ENCODE data around the gene SLC16A5.
A peak's percentile ranks its signal among the peaks of the same experiment; 100 is the strongest.
"Not testable (repeated sequence)": the region's sequence is repeated elsewhere in the genome, so short reads cannot be mapped to it uniquely, and the experiment has no call there.

SLC16A5 gene

GRCh38 chr17:75135946-75136345, 48.2 kb downstream of the SLC16A5 start:
- DNase-seq, result no peak

DNA sequence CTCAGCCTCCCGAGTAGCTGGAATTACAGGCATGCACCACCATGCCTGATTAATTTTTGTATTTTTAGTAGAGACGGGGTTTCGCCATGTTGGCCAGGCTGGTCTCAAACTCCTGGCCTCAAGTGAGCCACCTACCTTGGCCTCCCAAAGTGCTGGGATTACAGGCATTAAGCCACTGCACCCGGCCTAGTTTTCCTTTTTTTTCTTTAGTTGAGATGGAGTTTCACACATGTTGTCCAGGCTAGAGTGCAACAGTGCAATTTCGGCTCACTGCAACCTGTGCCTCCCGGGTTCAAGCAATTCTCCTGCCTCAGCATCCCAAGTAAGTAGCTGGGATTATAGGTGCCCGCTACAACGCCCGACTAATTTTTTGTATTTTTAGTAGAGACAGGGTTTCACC, 50.0 kb downstream of the SLC16A5 start:
- not testable (repeated sequence) for DNase-seq

GRCh38 chr17:75138519-75138918, 50.8 kb downstream of the SLC16A5 start:
- no peak for DNase-seq

DNA sequence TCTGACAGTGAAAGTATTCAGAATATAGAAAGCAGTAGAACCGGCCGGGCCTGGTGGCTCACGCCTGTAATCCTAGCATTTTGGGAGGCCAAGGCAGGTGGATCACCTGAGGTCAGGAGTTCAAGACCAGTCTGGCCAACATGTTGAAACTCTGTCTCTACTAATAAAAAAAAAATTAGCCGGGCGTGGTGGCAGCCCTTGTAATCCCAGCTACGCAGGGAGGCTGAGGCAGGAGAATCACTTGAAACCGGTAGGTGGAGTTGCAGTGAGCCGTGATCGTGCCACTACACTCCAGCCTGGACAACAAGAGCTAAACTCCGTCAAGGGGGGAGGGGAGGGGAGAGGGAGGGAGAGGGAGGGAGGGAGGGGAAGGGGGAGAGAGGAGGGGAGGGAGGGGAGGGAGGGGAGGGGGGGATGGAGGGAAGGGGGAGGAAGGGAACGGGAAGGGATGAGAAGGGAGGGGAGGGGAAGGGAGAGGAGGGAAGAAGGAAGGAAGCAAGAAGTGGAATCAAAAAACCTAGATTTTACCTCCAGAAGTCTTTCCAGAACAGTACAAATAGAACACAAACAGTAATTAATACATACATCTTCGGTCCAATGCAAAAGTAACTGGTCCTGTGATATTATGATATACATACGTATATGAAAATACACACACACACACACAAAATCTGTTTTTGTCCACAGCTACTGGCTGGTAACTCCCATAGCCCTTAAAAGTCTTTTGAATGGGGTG, 54.6 kb downstream of the SLC16A5 start:
- no peak for DNase-seq

DNA sequence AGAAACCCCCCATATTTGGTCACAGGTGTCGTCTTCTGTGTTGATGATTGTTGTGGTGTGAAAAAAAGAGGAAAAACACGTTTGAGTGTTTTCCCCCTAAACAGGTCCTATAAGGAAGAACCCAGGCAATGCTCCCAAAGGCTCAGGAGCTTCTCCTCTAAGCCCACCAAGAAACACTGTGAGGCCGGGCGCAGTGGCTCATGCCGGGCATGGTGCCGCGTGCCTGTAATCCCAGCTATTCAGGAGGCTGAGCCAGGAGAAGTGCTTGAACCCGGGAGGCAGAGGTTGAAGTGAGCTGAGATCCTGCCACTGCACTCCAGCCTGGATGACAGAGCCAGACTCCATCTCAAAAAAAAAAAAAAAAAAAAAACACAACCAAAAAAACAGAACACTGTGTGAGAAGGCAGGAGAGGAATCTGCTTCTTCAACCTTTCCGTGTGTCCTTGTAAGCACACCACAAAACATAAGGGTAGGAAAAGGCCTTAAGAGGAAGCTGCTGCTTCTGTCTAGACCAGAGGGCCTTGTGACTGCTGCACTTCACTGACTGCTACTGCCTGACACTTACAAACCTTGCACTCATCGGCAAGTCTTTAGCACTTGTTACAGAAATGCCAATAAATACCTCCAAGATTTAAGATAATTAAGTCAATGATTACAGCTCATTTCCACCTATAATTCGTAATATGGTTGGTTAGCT, 57.2 kb downstream of the SLC16A5 start:
- DNase-seq, result no peak

GRCh38 chr17:75146592-75146991, 58.8 kb downstream of the SLC16A5 start:
- no peak for DNase-seq

GRCh38 chr17:75147878-75148546, 60.3 kb downstream of the SLC16A5 start:
- no peak for DNase-seq

DNA sequence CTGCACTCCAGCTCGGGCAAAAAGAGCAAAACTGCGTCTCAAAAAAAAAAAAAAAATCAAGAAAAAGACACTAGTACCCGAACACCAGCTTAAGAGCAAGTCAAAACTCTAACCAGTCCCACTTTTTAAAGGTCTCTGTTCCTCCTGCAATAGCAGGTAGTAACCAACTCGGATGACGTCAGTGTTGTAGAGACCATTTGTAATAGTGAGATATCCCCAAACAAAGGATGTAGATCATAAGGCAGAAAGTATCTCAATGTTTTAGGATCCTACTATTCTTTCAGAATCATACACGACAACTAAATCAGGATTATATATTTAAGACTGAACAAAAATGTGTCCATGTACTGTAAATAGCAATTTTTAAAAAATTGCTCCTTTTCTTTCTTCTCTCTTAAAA, 64.2 kb downstream of the SLC16A5 start:
- no peak for DNase-seq

- no peak for DNase-seq
Observed at GRCh38 chr17:75152523-75152921, 64.8 kb downstream of the SLC16A5 start.

DNA sequence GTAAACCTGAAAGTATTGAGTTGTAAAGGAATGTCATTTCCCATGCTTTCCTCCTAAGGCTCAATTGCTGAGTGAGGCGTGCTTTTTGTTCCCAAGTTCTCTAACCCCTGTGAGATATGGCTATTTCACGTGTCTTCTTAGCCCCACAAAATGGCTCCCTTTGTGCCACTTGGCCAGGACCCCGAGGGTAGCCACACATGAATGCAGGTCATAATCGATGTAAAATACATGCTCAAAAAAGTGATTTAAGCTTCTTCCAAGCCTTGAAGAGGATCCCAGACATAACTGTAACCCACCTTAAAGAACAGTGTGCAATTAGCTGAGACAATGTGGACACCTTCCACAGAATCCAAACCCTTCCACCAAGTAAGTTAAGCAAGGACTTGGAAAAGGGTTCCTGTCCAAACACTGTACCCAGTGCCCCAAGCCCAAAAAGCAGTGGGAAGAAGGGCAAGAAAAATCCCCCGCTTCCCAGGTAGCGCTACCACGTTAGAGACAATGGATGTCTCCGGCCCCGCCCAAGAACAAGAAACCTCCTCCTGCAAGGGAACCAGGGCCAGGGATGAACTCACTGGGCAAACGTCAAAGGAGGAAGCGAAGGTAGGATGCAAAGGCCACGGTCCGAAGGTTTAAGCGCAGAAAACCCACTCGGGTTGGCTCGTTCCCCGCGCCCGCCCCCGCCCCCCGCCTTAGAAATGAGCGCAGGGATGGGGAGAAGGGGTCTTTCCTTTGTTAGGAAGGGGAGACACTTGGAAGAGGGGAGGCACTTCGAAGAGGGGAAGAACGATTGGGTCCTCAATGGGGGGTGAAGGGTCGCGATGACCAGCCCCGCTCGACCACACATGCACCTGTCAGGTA, 65.4 kb downstream of the SLC16A5 start:
- no peak for DNase-seq

GRCh38 chr17:75153780-75154194, 66.0 kb downstream of the SLC16A5 start:
- no peak for DNase-seq

- DNase-seq, result peak; percentile 95
Observed at GRCh38 chr17:75154195-75155106, 66.7 kb downstream of the SLC16A5 start, which contains the start of gene JPT1. Gene JPT1 (minus strand): TSS chr17:75154512. CDS start chr17:75154397, 115 bp downstream.

- no peak for DNase-seq
Observed at GRCh38 chr17:75155191-75155601, 67.4 kb downstream of the SLC16A5 start.

Measured in DMS 273 treated with DMSO at 0.1 percent for 48 hours (cell line).